Measurements from ENCODE around the gene PCDH9.

GRCh38 chr13:66821551-66821950, 408.6 kb downstream of the PCDH9 start:
- TF ChIP-seq REST (IDR thresholded peaks at IDR 0.05; ENCODE audit: unreplicated experiment) (no peak), CTCF (conservative IDR thresholded peaks at IDR 0.05; ENCODE audit: low read depth in 2 of 2) (no peak), ZNF331 (CRISPR knock-in tag; IDR thresholded peaks at IDR 0.05; ENCODE audit: low read depth) (no peak), EZH2phosphoT487 (IDR thresholded peaks at IDR 0.05; ENCODE audit: unreplicated experiment) (no peak), POLR2AphosphoS5 (IDR thresholded peaks at IDR 0.05; ENCODE audit: low read depth) (no peak), EZH2 (IDR thresholded peaks at IDR 0.05; ENCODE audit: low read depth, unreplicated experiment) (no peak), JUNB (IDR thresholded peaks at IDR 0.05; ENCODE audit: unreplicated experiment) (no peak), CREB1 (CRISPR knock-in tag; IDR thresholded peaks at IDR 0.05; ENCODE audit: low read depth) (no peak), STAT1 (IDR thresholded peaks at IDR 0.05; ENCODE audit: unreplicated experiment) (no peak), ETS1 (IDR thresholded peaks at IDR 0.05) (no peak), ZNF114 (CRISPR knock-in tag; IDR thresholded peaks at IDR 0.05) (no peak), NANOG (IDR thresholded peaks at IDR 0.05; ENCODE audit: borderline replicate concordance) (no peak)

Data from GM23338 (cell line).